Regular cardiac myocyte (primary cell): ENCODE results near the gene RBP2. TPM values are rescaled to one million over a fixed set of nuclear protein-coding genes. Genes with fewer than 3 reads are reported as not detected.

Source experiments
- total RNA-seq: library from RNA; depleted of rRNA; stranded (reverse); fragments of >200 nt; gene quantifications from 2 replicates; pipeline ENCODE4 v1.2.3, GENCODE V29; 2014

RBP2 gene
- not detected in 2 replicates for total RNA-seq

GRCh38 chr3:139476348-139476747 is at the start of gene RBP2:
RBP2 (minus strand) TSS chr3:139476516; CDS start chr3:139476459, 57 bp downstream.

Other genes starting within 250 kb of the RBP2 start
- 62.6 and 86.1 TPM in 2 replicates for gene MRPS22, start 132.5 kb downstream of the RBP2 start, total RNA-seq
- 288 and 423 TPM in 2 replicates for gene COPB2, start 86.9 kb downstream of the RBP2 start, total RNA-seq
- gene RBP1, start 63.2 kb upstream of the RBP2 start, total RNA-seq, result 3.6 and 7.0 TPM in 2 replicates
- gene NMNAT3, start 201.5 kb upstream of the RBP2 start, total RNA-seq, result 0.19 and 1.1 TPM in 2 replicates